Ishikawa (cell line): ENCODE data around the gene PTPDC1.

Source experiments
- CEBPB ChIP-seq: IDR thresholded peaks from 2 replicates; pipeline ENCODE4 v1.6.1; 2012
- CREB1 ChIP-seq: IDR thresholded peaks from 2 replicates; pipeline ENCODE4 v1.6.1; 2012; ENCODE audit warnings: low read depth
- EGR1 ChIP-seq: IDR thresholded peaks from 2 replicates; pipeline ENCODE4 v1.6.1; 2012
- EP300 ChIP-seq: IDR thresholded peaks from 2 replicates; pipeline ENCODE4 v1.6.1; 2012; ENCODE audit warnings: borderline replicate concordance
- FOXM1 ChIP-seq: IDR thresholded peaks from 2 replicates; pipeline ENCODE4 v1.6.1; 2012; ENCODE audit warnings: low read depth, borderline replicate concordance
- MAX ChIP-seq: IDR thresholded peaks from 2 replicates; pipeline ENCODE4 v1.6.1; 2012
- NFIC ChIP-seq: IDR thresholded peaks from 2 replicates; pipeline ENCODE4 v1.6.1; 2012
- RAD21 ChIP-seq: IDR thresholded peaks from 2 replicates; pipeline ENCODE4 v1.6.1; 2012; ENCODE audit warnings: low read depth
- TAF1 ChIP-seq: IDR thresholded peaks from 2 replicates; pipeline ENCODE4 v1.6.1; 2012; ENCODE audit warnings: low read depth, mild to moderate bottlenecking
- TCF12 ChIP-seq: IDR thresholded peaks from 2 replicates; pipeline ENCODE4 v1.6.1; 2012; ENCODE audit warnings: low read depth
- TEAD4 ChIP-seq: IDR thresholded peaks from 2 replicates; pipeline ENCODE4 v1.6.1; 2012
- YY1 ChIP-seq: IDR thresholded peaks from 2 replicates; pipeline ENCODE4 v1.6.1; 2012; ENCODE audit warnings: low read depth
- ZBTB7A ChIP-seq: IDR thresholded peaks from 2 replicates; pipeline ENCODE4 v1.6.1; 2012; ENCODE audit warnings: low read depth
- TF ChIP-seq, protein P1 (sequence below): IDR thresholded peaks from 2 replicates; pipeline ENCODE4 v1.6.1; 2012
- TF ChIP-seq, protein P2 (sequence below): IDR thresholded peaks from 2 replicates; pipeline ENCODE4 v1.6.1; 2012; ENCODE audit warnings: low read depth, mild to moderate bottlenecking

Gene PTPDC1

DNA sequence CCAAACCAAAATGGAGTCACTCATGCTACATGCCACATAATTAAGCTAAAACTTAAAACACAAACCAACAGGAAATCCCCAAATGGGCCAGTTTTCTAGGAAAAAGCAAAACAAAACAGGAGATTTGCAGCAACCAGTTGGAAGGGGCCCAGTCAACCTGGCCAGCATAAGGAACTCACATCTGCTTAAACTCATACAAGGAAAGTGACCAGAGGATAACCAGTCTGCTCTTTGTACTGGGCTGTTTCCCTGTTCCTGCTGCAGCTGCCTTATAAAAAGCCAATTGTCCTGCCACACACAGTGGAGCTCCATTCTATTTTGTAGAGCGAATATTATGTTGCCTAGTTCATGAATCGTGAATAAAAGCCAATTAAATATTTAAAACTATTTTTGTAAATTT, 29.5 kb upstream of the PTPDC1 start:
- no peak for TF ChIP-seq CREB1
- TF ChIP-seq EP300 = no peak
- no peak for TF ChIP-seq CEBPB
- no peak for TF ChIP-seq TCF12
- no peak for TF ChIP-seq MAX
- no peak for TF ChIP-seq ZBTB7A
- TF ChIP-seq, protein P1, sequence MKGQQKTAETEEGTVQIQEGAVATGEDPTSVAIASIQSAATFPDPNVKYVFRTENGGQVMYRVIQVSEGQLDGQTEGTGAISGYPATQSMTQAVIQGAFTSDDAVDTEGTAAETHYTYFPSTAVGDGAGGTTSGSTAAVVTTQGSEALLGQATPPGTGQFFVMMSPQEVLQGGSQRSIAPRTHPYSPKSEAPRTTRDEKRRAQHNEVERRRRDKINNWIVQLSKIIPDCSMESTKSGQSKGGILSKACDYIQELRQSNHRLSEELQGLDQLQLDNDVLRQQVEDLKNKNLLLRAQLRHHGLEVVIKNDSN = no peak
- no peak for TF ChIP-seq TAF1
- TF ChIP-seq EGR1 = no peak
- no peak for TF ChIP-seq TEAD4
- TF ChIP-seq, protein P2, sequence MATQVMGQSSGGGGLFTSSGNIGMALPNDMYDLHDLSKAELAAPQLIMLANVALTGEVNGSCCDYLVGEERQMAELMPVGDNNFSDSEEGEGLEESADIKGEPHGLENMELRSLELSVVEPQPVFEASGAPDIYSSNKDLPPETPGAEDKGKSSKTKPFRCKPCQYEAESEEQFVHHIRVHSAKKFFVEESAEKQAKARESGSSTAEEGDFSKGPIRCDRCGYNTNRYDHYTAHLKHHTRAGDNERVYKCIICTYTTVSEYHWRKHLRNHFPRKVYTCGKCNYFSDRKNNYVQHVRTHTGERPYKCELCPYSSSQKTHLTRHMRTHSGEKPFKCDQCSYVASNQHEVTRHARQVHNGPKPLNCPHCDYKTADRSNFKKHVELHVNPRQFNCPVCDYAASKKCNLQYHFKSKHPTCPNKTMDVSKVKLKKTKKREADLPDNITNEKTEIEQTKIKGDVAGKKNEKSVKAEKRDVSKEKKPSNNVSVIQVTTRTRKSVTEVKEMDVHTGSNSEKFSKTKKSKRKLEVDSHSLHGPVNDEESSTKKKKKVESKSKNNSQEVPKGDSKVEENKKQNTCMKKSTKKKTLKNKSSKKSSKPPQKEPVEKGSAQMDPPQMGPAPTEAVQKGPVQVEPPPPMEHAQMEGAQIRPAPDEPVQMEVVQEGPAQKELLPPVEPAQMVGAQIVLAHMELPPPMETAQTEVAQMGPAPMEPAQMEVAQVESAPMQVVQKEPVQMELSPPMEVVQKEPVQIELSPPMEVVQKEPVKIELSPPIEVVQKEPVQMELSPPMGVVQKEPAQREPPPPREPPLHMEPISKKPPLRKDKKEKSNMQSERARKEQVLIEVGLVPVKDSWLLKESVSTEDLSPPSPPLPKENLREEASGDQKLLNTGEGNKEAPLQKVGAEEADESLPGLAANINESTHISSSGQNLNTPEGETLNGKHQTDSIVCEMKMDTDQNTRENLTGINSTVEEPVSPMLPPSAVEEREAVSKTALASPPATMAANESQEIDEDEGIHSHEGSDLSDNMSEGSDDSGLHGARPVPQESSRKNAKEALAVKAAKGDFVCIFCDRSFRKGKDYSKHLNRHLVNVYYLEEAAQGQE = no peak
- no peak for TF ChIP-seq NFIC
- TF ChIP-seq RAD21 = no peak
- TF ChIP-seq YY1 = no peak
- TF ChIP-seq FOXM1 = no peak

DNA sequence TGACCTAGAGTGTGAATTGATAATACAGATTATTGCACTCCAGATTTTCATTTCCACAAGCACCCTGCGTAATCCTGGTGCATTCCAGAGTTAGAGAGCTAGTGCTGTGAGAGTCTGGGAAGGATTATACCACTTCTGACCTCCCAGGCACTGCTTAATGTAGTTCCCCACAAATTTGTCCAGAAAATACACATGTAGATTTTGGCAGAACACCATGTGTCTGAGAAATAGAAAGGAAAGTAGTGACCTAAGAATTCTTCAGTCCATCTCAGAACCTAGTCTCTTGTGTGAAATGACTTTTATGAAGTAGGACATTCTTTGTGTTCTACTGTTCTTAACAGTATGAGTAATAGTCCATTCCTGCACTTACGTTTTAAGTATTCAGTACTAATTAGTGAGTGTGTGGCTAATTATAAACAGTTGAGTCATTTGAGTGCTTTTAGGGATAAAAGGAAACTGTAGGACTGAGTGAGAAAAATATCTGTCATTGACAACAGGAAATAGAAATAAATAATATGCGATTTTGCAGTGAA, 27.8 kb upstream of the PTPDC1 start:
- TF ChIP-seq, protein P2 = no peak
- no peak for TF ChIP-seq TAF1
- no peak for TF ChIP-seq NFIC
- TF ChIP-seq YY1 = no peak
- TF ChIP-seq ZBTB7A = no peak
- no peak for TF ChIP-seq EGR1
- no peak for TF ChIP-seq MAX
- no peak for TF ChIP-seq CEBPB
- TF ChIP-seq TEAD4 = no peak
- TF ChIP-seq FOXM1 = no peak
- TF ChIP-seq TCF12 = no peak
- TF ChIP-seq CREB1 = no peak
- no peak for TF ChIP-seq RAD21
- TF ChIP-seq EP300 = no peak
- TF ChIP-seq, protein P1 = no peak

- TF ChIP-seq CREB1 (no peak), RAD21 (no peak), FOXM1 (no peak), MAX (no peak), TEAD4 (no peak), NFIC (no peak), EGR1 (no peak), TAF1 (no peak), TCF12 (no peak), EP300 (no peak)
- TF ChIP-seq, protein P1 = no peak
- TF ChIP-seq, protein P2 = no peak
These were observed 26.3 kb upstream of the PTPDC1 start for GRCh38 chr9:94057918-94058317.

DNA sequence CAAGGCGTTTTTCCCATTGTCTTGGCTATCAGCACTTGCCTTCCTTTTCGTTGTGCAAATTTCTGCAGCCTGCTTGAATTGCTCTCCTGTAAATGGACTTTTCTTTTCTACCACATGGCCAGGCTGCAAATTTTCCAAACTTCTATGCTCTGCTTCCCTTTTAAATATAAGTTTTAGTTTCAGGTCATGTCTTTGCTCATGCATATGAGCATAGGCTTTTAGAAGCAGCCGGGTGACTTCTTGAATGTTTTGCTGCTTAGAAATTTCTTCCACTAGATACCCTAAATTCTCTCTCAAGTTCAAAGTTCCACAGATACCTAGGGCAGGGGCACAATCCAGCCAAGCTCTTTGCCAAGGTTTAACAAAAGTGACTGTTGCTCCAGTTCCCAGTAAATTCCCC, 22.4 kb upstream of the PTPDC1 start:
- TF ChIP-seq TEAD4 = no peak
- TF ChIP-seq, protein P2 = no peak
- TF ChIP-seq TCF12 = no peak
- TF ChIP-seq NFIC = no peak
- no peak for TF ChIP-seq YY1
- TF ChIP-seq MAX = no peak
- no peak for TF ChIP-seq RAD21
- TF ChIP-seq, protein P1 = no peak
- TF ChIP-seq ZBTB7A = no peak
- TF ChIP-seq FOXM1 = no peak
- no peak for TF ChIP-seq EGR1
- no peak for TF ChIP-seq TAF1
- TF ChIP-seq EP300 = no peak
